Measurements from ENCODE around the gene EPN2.

Gene EPN2

DNA sequence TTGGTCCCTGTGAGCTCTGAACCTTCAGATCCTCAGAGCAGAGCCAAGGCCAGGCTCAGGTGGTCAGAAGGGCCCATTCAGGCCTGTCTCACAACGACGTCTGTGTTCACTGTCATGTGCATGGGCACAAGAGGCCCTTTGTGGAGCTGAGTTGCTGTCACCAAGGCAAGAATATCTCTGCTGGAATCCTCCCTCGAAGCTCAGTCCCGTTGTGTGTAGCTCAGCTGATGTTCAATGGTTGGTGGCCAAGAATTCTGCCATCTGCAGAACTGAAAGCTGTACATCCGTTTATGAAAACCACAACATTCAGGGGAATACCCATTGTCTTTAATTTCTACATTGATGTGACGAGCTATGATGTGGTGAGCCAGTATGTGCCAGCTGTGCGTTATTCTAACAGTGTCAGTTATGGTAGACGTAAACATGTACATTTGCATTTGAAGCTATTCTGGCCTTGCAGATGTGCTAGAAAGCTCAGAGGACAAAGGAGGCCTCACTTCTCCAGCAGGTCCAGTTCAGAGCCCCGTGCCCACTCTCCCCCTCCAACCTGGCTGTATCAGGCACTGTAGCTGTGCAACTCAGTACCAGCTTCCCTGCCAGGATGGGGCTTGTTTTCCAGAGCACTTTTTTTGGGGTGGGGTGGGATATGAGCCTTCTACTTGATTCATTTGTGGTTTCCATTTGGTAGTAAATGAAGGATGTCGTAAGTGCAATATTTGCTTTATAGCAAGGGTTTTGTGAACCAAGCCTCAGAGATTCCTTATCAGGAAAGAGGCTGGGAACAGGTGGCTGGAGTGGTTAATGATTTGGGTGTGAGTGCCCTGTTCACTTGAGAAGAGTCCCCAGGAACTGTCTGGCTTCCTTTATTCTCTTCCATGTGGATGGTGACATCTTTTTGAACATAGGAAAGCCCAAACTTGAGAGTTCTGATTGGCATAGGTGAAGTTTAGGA lies 69.3 kb downstream of the EPN2 start:
- TF ChIP-seq, protein P1, sequence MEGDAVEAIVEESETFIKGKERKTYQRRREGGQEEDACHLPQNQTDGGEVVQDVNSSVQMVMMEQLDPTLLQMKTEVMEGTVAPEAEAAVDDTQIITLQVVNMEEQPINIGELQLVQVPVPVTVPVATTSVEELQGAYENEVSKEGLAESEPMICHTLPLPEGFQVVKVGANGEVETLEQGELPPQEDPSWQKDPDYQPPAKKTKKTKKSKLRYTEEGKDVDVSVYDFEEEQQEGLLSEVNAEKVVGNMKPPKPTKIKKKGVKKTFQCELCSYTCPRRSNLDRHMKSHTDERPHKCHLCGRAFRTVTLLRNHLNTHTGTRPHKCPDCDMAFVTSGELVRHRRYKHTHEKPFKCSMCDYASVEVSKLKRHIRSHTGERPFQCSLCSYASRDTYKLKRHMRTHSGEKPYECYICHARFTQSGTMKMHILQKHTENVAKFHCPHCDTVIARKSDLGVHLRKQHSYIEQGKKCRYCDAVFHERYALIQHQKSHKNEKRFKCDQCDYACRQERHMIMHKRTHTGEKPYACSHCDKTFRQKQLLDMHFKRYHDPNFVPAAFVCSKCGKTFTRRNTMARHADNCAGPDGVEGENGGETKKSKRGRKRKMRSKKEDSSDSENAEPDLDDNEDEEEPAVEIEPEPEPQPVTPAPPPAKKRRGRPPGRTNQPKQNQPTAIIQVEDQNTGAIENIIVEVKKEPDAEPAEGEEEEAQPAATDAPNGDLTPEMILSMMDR (conservative IDR thresholded peaks at IDR 0.05; ENCODE audit: low read depth, low read length), result no peak
- DNase-seq (ENCODE audit: low read depth), result no peak
- H3K4me3 ChIP-seq (ENCODE audit: low read depth, low read length), result no peak overlapping the region

DNA sequence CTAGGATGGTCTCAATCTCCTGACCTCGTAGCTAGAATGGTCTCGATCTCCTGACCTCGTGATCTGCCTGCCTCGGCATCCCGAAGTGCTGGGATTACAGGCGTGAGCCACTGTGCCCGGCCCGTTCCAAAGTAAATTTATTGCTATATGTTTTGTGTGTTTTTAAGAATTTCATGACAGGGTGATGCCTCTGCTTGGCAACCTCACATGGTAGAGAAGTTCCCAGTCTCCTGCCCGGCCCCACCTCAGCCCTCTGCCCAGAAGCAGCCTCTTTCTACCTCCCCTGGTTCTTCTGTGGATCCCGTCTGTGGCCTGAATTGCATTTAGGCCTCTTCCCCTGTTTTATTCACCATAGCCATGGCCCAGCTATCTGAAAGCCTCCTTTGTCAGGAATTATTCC lies 70.4 kb downstream of the EPN2 start:
- no peak overlapping the region for H3K4me3 ChIP-seq (ENCODE audit: low read depth, low read length)
- no peak for DNase-seq (ENCODE audit: low read depth)
- TF ChIP-seq, protein P1 (conservative IDR thresholded peaks at IDR 0.05; ENCODE audit: low read depth, low read length), result no peak

DNA sequence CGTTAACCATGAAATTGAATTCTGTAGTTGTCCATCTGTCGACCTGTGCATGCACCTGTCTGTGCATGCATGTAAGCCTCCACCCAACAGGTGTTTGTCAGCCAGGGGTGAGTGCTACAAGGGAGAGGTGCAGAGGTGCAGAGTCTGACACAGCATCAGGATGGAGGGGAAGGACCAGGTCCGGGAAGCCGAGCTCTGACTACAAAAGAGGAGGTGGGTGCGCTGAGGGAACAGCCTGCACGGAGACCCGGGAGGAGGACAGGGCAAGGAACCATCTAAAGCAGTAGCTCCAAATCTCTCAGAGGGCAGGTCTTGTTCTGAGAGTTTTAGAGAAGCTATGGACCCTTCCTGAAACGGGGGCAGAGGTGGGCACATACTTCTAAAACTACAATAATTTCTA lies 71.2 kb downstream of the EPN2 start:
- no peak overlapping the region for H3K4me3 ChIP-seq (ENCODE audit: low read depth, low read length)
- TF ChIP-seq, protein P1 (conservative IDR thresholded peaks at IDR 0.05; ENCODE audit: low read depth, low read length), result no peak
- DNase-seq (ENCODE audit: low read depth), result no peak

DNA sequence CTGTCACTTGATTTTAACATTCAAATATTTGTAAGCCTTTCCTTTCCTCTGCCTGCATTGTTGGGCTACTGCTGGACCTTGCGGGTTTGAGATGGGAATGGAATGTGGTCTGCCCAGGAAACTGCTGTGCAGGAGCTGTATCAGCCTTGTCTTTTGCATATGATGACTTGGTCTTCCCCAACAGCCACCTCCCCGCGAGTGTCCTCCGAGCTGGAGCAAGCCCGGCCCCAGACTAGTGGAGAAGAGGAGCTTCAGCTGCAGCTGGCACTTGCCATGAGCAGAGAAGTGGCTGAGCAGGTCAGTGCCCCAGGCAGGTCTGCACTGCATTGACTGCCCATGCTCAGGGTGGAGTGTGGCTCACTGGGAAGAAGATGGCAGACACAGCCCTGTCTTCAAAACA lies 72.5 kb downstream of the EPN2 start:
- TF ChIP-seq, protein P1 (conservative IDR thresholded peaks at IDR 0.05; ENCODE audit: low read depth, low read length), result no peak
- DNase-seq (ENCODE audit: low read depth), result no peak
- H3K4me3 ChIP-seq (ENCODE audit: low read depth, low read length), result no peak overlapping the region

DNA sequence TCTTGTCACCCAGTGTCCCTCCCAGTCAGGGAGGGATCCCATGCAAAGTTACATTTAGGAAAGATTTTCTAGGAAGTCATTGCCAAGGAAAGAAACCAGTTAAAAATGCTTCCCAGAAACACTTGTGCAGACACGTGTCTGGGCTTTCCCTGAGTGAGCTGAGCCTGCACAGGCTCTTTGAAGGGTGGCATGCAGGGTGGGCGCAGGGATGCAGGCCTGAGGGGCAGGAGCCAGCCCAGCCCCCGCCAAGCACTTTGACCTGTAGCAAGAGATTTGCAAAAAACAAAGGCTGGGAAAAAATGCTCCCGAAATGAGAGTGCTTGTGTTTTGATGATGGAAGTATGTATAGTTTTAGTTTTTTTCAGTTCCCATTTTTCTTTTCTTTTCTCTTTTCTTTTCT lies 73.0 kb downstream of the EPN2 start:
- TF ChIP-seq, protein P1 (conservative IDR thresholded peaks at IDR 0.05; ENCODE audit: low read depth, low read length), result no peak
- no peak overlapping the region for H3K4me3 ChIP-seq (ENCODE audit: low read depth, low read length)
- DNase-seq (ENCODE audit: low read depth), result no peak

DNA sequence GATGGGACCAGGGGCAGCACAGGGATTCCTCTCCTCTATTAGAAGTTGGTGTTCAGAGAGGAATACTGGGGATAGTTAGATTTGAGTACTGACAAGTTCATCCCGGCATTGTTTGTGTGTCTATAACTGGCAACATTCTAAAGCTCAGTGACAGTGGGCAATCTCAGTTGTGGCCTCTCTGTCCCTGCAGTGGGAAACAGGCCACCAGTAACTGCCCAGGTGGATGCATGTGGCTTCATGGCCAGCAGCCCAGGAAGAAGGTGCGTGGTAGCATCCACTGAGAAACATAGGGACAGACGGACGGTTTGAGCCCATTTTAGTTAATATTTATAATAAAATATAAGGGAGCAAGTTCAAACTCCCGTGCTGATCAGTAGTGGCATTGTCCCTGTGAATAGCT lies 73.8 kb downstream of the EPN2 start:
- no peak for DNase-seq (ENCODE audit: low read depth)
- no peak overlapping the region for H3K4me3 ChIP-seq (ENCODE audit: low read depth, low read length)
- TF ChIP-seq, protein P1 (conservative IDR thresholded peaks at IDR 0.05; ENCODE audit: low read depth, low read length), result no peak
